ENCODE measurements around the gene SMPDL3A. TPM values are rescaled to one million over a fixed set of nuclear protein-coding genes. Genes with fewer than 3 reads are reported as not detected.

SMPDL3A gene
- total and polyA plus RNA-seq, 2 of the 8 experiments (the other 6 are each of a cell fraction or from before 2014, with no cell fraction given): 3.5 to 3.9 TPM

DNA sequence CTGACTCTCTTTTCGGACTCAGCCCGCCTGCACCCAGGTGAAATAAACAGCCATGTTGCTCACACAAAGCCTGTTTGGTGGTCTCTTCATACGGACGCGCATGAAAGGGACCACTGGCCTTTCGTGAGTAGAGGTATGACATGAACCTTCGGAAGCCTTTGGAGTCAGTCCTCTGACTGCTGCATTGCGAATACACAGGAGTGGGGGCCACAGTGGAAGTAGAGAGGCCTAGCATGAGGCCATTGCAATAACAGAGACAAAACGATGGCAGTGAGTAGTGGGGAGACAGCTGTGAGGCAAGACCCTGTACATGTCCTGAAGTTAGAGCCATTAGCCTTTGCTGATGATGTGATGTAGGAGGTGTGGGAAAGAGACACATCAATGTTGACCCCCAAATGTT is 56.4 kb downstream of the SMPDL3A start:
- no peak overlapping the region for H4K8ac ChIP-seq (ENCODE audit: extremely low read depth, insufficient read depth, low read length)

More for the DNA sequence above, 56.4 kb downstream of the SMPDL3A start:
- 95% methylated on average over 9 of the region's 9 CpGs; no CpG with 5 or more reads in 1 of the 2 experiments for WGBS, 2 experiments (ENCODE audit: extremely low coverage in 1 of 2, insufficient coverage in 1 of 2, insufficient read length in 1 of 2, insufficient replicate concordance in 2 of 2, low coverage in 1 of 2, low lambda C conversion rate in 2 of 2, missing lambda C conversion rate in 1 of 2)
- H3K14ac ChIP-seq (ENCODE audit: insufficient read length): no peak overlapping the region
- FAIRE-seq (no peak), DNase-seq (ENCODE audit: low read depth in 1 of 2, low spot score in 2 of 2) (no peak)
- peak overlapping the region; percentile 88; the same call in 1 of the 2 replicates for H2BK20ac ChIP-seq (ENCODE audit: low read length)
- no peak overlapping the region for H3K27ac ChIP-seq (ENCODE audit: low read depth, low read length)
- peak overlapping the region; percentile 42; the same call in 1 of the 2 replicates for H3K18ac ChIP-seq (ENCODE audit: extremely low read depth, low read length)
- H3K36me3 ChIP-seq (ENCODE audit: control insufficient read depth in 2 of 4, insufficient read depth in 4 of 4, low read length in 3 of 4): no peaks in the 10 kb centered on the region
- H3K23me2 ChIP-seq (ENCODE audit: low read depth, low read length): no peaks in the 10 kb centered on the region
- peaks cover 0 to 6% of the 10 kb centered on the region in 2 experiments; a peak in 1 of 4 replicates for H3K9me3 ChIP-seq (ENCODE audit: insufficient read depth in 2 of 2, low read depth in 1 of 2, low read length in 1 of 2)
- POLR2A ChIA-PET (ENCODE audit: partially characterized antibody): no interaction called here
- no peak overlapping the region for H3K4me2 ChIP-seq (ENCODE audit: insufficient read depth in 1 of 2, low read depth in 2 of 2, low read length in 2 of 2)
- H3K79me1 ChIP-seq (ENCODE audit: low read depth, low read length): no peaks in the 10 kb centered on the region
- H3K4me3 ChIP-seq (ENCODE audit: extremely low read depth in 1 of 4, insufficient read depth in 2 of 4, low read depth in 3 of 4, low read length in 4 of 4): no peak overlapping the region
- no peak overlapping the region for H3K9ac ChIP-seq (replicated peaks in 1 of 4; ENCODE audit: extremely low read depth in 1 of 4, low read depth in 3 of 4, low read length in 3 of 4)
- no peak overlapping the region for H2BK15ac ChIP-seq (ENCODE audit: low read length)
- H2AFZ ChIP-seq (ENCODE audit: low read length): no peak overlapping the region
- no peaks in the 10 kb centered on the region for H3K79me2 ChIP-seq (ENCODE audit: control insufficient read depth in 1 of 2, insufficient read depth in 2 of 2, low read length in 2 of 2)
- H4K20me1 ChIP-seq (replicated peaks in 1 of 2; ENCODE audit: control insufficient read depth in 1 of 2, insufficient read depth in 2 of 2, low read length in 2 of 2): no peaks in the 10 kb centered on the region
- H3K4ac ChIP-seq (replicated peaks; ENCODE audit: insufficient read length, low read depth, low read length): peak overlapping the region; percentile 11
- CTCF ChIA-PET (ENCODE audit: partially characterized antibody): interaction anchor here (1.8 kb wide), 1 partner anchor 115 kb away, joined by 5 read pairs; no protein-coding TSS in a partner anchor
- no peaks in the 10 kb centered on the region for H3K27me3 ChIP-seq (replicated peaks in 1 of 4; ENCODE audit: control insufficient read depth in 3 of 4, extremely low read depth in 1 of 4, insufficient read depth in 3 of 4, low read length in 3 of 4)
- peak overlapping the region; percentile 61 for H3K56ac ChIP-seq (replicated peaks; ENCODE audit: insufficient read length, low read depth, low read length)
- peak overlapping the region; percentile 89 for H2BK12ac ChIP-seq (ENCODE audit: low read depth, low read length)
- no peak overlapping the region for H4K91ac ChIP-seq (replicated peaks; ENCODE audit: insufficient read length, low read length)
- H3K23ac ChIP-seq (ENCODE audit: insufficient read length): no peak overlapping the region
- H2BK120ac ChIP-seq (replicated peaks; ENCODE audit: low read depth, low read length): peak overlapping the region; percentile 30
- no peak for TF ChIP-seq CBX5 (IDR thresholded peaks at IDR 0.05; ENCODE audit: low read depth, low read length)
- TF ChIP-seq TAF7 (optimal IDR thresholded peaks at IDR 0.05; ENCODE audit: borderline replicate concordance, low read depth, low read length): no peak
- no peak for TF ChIP-seq RNF2 (IDR thresholded peaks at IDR 0.05; ENCODE audit: borderline replicate concordance, low read depth, low read length, missing control alignments, poor library complexity, severe bottlenecking)
- no peak for TF ChIP-seq POU5F1 (IDR thresholded peaks at IDR 0.05; ENCODE audit: low read depth, low read length)
- TF ChIP-seq ATF3 (IDR thresholded peaks at IDR 0.05; ENCODE audit: insufficient read depth, low read depth, low read length): no peak
- no peak for TF ChIP-seq TCF12 (IDR thresholded peaks at IDR 0.05; ENCODE audit: low read depth, low read length)
- no peak for TF ChIP-seq SAP30 (IDR thresholded peaks at IDR 0.05; ENCODE audit: insufficient read depth, insufficient replicate concordance, low read length)
- H4K5ac ChIP-seq (ENCODE audit: insufficient read length, low read depth, low read length): no peak overlapping the region
- H2BK5ac ChIP-seq (ENCODE audit: low read depth, low read length): peak overlapping the region; percentile 95; the same call in 1 of the 2 replicates
- peak overlapping the region; percentile 70; the same call in 1 of the 2 replicates for H2AK5ac ChIP-seq (ENCODE audit: low read depth, low read length)
- no peaks in the 10 kb centered on the region for H3K4me1 ChIP-seq (replicated peaks in 1 of 4; ENCODE audit: control insufficient read depth in 3 of 4, insufficient read depth in 4 of 4, low read length in 3 of 4)

Measured in H1 (cell line).